CD14-positive monocyte (primary cell): ENCODE data around the gene SGMS1. TPM values are rescaled to one million over a fixed set of nuclear protein-coding genes. Genes with fewer than 3 reads are reported as not detected.
"Not testable (repeated sequence)": the region's sequence is repeated elsewhere in the genome, so short reads cannot be mapped to it uniquely, and the experiment has no call there.

ENCODE experiments used
- DNase-seq, 3 donors: peaks; one replicate each; pipeline ENCODE4 v3.0.0-alpha.2; 2011 to 2022
- H2AFZ ChIP-seq: 2 replicates; pipeline ENCODE4 v1.6.0; 2012; ENCODE audit warnings: mild to moderate bottlenecking, low read depth, low read length, inconsistent platforms; ENCODE audit not compliant: insufficient read depth, poor library complexity, severe bottlenecking
- H3K27ac ChIP-seq, 2 donors: 1 replicate in 1 of 2; 2 replicates in 1 of 2; pipeline ENCODE4 v1.5.1; 2012 to 2013; ENCODE audit warnings: low read length in 2 of 2, control low read depth in 1 of 2, inconsistent platforms in 1 of 2, low read depth in 1 of 2, mild to moderate bottlenecking in 1 of 2
- H3K27me3 ChIP-seq, 2 donors: one replicate each; pipeline versions ENCODE4 v1.6.0 to v1.6.1; 2011 to 2013; ENCODE audit warnings: low read length in 2 of 2; ENCODE audit not compliant: control insufficient read depth in 2 of 2, insufficient read depth in 2 of 2
- H3K36me3 ChIP-seq, 2 donors: replicated peaks in 1 of 2; 1 replicate in 1 of 2; 2 replicates in 1 of 2; pipeline versions ENCODE4 v1.5.1 to v1.6.1; 2012 to 2013; ENCODE audit warnings: low read length in 2 of 2, control low read depth in 1 of 2, inconsistent platforms in 1 of 2, mild to moderate bottlenecking in 1 of 2; ENCODE audit not compliant: insufficient read depth in 2 of 2, control insufficient read depth in 1 of 2
- H3K4me1 ChIP-seq, 2 donors: 1 replicate in 1 of 2; 2 replicates in 1 of 2; pipeline versions ENCODE4 v1.5.1 to v1.6.1; 2012 to 2013; ENCODE audit warnings: low read length in 2 of 2, control low read depth in 1 of 2, inconsistent platforms in 1 of 2, mild to moderate bottlenecking in 1 of 2, moderate library complexity in 1 of 2; ENCODE audit not compliant: insufficient read depth in 2 of 2, control insufficient read depth in 1 of 2
- H3K4me2 ChIP-seq: replicated peaks from 2 replicates; pipeline ENCODE3; 2012; ENCODE audit warnings: low read length, moderate library complexity, mild to moderate bottlenecking; ENCODE audit not compliant: poor library complexity, severe bottlenecking; ENCODE audit errors: extremely low read depth
- H3K4me3 ChIP-seq, 3 experiments: fragments of 200-600 bp in 1 of 3; sonication (generic) in 1 of 3; replicated peaks in 1 of 3; 1 replicate in 2 of 3; 2 replicates in 1 of 3; pipeline ENCODE4 v1.5.1; 2011 to 2013; ENCODE audit warnings: low read length in 3 of 3, mild to moderate bottlenecking in 3 of 3, control low read depth in 2 of 3, low read depth in 2 of 3, inconsistent platforms in 1 of 3, moderate library complexity in 1 of 3
- H3K79me2 ChIP-seq: 2 replicates; pipeline ENCODE4 v1.6.0; 2012; ENCODE audit warnings: mild to moderate bottlenecking, control low read depth, inconsistent platforms, low read length, moderate library complexity; ENCODE audit not compliant: insufficient read depth
- H3K9ac ChIP-seq: 2 replicates; pipeline ENCODE4 v1.6.0; 2017; ENCODE audit warnings: low read length, mild to moderate bottlenecking; ENCODE audit not compliant: insufficient read depth, poor library complexity, severe bottlenecking
- H3K9me3 ChIP-seq, 2 donors: replicated peaks in 1 of 2; 1 replicate in 1 of 2; 2 replicates in 1 of 2; pipeline versions ENCODE4 v1.5.1 to v1.6.1; 2012 to 2013; ENCODE audit warnings: low read length in 2 of 2, control low read depth in 1 of 2; ENCODE audit not compliant: control insufficient read depth in 1 of 2, insufficient read depth in 1 of 2
- H4K20me1 ChIP-seq: 2 replicates; pipeline ENCODE4 v1.6.0; 2012; ENCODE audit warnings: mild to moderate bottlenecking, low read length, control low read depth, moderate library complexity; ENCODE audit not compliant: insufficient read depth
- H3K27ac Mint-ChIP-seq, 7 donors: one replicate each; pipeline ENCODE4 v1.8.0; 2020; ENCODE audit warnings: mild to moderate bottlenecking in 7 of 7, mixed read lengths in 7 of 7, moderate library complexity in 6 of 7, inconsistent platforms in 2 of 7
- H3K27me3 Mint-ChIP-seq, 3 donors: one replicate each; pipeline ENCODE4 v1.8.0; 2021 to 2022; ENCODE audit warnings: low read depth in 3 of 3, mild to moderate bottlenecking in 3 of 3, mixed read lengths in 3 of 3, moderate library complexity in 3 of 3, inconsistent platforms in 1 of 3
- H3K36me3 Mint-ChIP-seq, 2 donors: one replicate each; pipeline ENCODE4 v1.8.0; 2020; ENCODE audit warnings: mixed read lengths in 2 of 2, inconsistent platforms in 1 of 2, mild to moderate bottlenecking in 1 of 2
- H3K4me1 Mint-ChIP-seq: one replicate; pipeline ENCODE4 v1.8.0; 2020; ENCODE audit warnings: mild to moderate bottlenecking, mixed read lengths
- H3K4me3 Mint-ChIP-seq, 2 donors: one replicate each; pipeline ENCODE4 v1.8.0; 2020; ENCODE audit warnings: mild to moderate bottlenecking in 2 of 2, mixed read lengths in 2 of 2, moderate library complexity in 1 of 2
- H3K9me3 Mint-ChIP-seq, 7 donors: one replicate each; pipeline ENCODE4 v1.8.0; 2020 to 2022; ENCODE audit warnings: mixed read lengths in 7 of 7, mild to moderate bottlenecking in 6 of 7, moderate library complexity in 6 of 7, inconsistent platforms in 2 of 7
- CTCF ChIP-seq: fragments of 200-600 bp; IDR thresholded peaks from one replicate; pipeline ENCODE4 v1.8.0; 2022; ENCODE audit warnings: antibody characterized with exemption, mild to moderate bottlenecking
- WGBS: methylation state at CpG from one replicate; pipeline ENCODE4 v1.1.5; 2013; ENCODE audit warnings: missing lambda C conversion rate; ENCODE audit not compliant: insufficient coverage; 5-methylcytosine and 5-hydroxymethylcytosine counted together
- intact Hi-C, 2 donors: fragments of 100-400 bp; cut with micrococcal nuclease; formaldehyde crosslinking; loops; one replicate each; pipeline versions ENCODE4 v1.15.0 to v1.15.1; 2023
- polyA plus RNA-seq, 3 donors: library from polyadenylated mRNA; depleted of rRNA in 1 of 3; unstranded in 2 of 3; stranded (reverse) in 1 of 3; fragments of 300-500 nt in 2 of 3; fragments of >200 nt in 1 of 3; fragmentation: Illumina TruSeq in 2 of 3; gene quantifications; 1 replicate in 2 of 3; 2 replicates in 1 of 3; pipeline ENCODE4 v1.2.3, GENCODE V29; 2012 to 2021

Gene SGMS1
- polyA plus RNA-seq, 3 donors: 19.5 to 20.6 (median 20.4) TPM

- no CpG with 5 or more reads among the region's 1 CpG for WGBS
- H3K79me2 ChIP-seq: no peaks in the 10 kb centered on the region
- intact Hi-C loops: no loop called here
- TF ChIP-seq CTCF: no peak
- no peak overlapping the region for H3K4me3 ChIP-seq
- H3K27me3 ChIP-seq: no peaks in the 10 kb centered on the region
- Mint-ChIP-seq H3K27ac (no peak overlapping the region), H3K27me3 (peaks cover 0 to 1% (median 0%) of the 10 kb centered on the region in 3 donors), H3K36me3 (peaks cover 7 to 8% of the 10 kb centered on the region in 2 donors), H3K9me3 (no peaks in the 10 kb centered on the region), H3K4me1 (peaks cover 8% of the 10 kb centered on the region), H3K4me3 (no peak overlapping the region)
- no peak for DNase-seq
- H3K27ac ChIP-seq: no peak overlapping the region
- no peaks in the 10 kb centered on the region for H3K9me3 ChIP-seq
- H2AFZ ChIP-seq: no peak overlapping the region
- no peaks in the 10 kb centered on the region for H3K4me1 ChIP-seq
- no peak overlapping the region for H3K4me2 ChIP-seq
- H3K36me3 ChIP-seq: no peaks in the 10 kb centered on the region
- H3K9ac ChIP-seq: no peak overlapping the region
- H4K20me1 ChIP-seq: peaks cover 11% of the 10 kb centered on the region
Observed at GRCh38 chr10:50504389-50504788, 119.4 kb downstream of the SGMS1 start.

- TF ChIP-seq CTCF: no peak
- Histone ChIP-seq H3K36me3 (no peaks in the 10 kb centered on the region), H3K27ac (no peak overlapping the region), H3K9me3 (no peaks in the 10 kb centered on the region), H4K20me1 (peaks cover 11% of the 10 kb centered on the region), H3K79me2 (no peaks in the 10 kb centered on the region), H3K4me2 (no peak overlapping the region), H3K27me3 (no peaks in the 10 kb centered on the region), H2AFZ (no peak overlapping the region), H3K4me1 (no peaks in the 10 kb centered on the region), H3K9ac (no peak overlapping the region), H3K4me3 (no peak overlapping the region)
- H3K27me3 Mint-ChIP-seq: peaks cover 0 to 1% (median 0%) of the 10 kb centered on the region in 3 donors
- H3K4me3 Mint-ChIP-seq: no peak overlapping the region
- DNase-seq: no peak
- H3K4me1 Mint-ChIP-seq: peaks cover 8% of the 10 kb centered on the region
- peaks cover 7% of the 10 kb centered on the region in 2 donors for H3K36me3 Mint-ChIP-seq
- intact Hi-C loops: no loop called here
- H3K9me3 Mint-ChIP-seq: no peaks in the 10 kb centered on the region
- 91% methylated on average over 7 of the region's 10 CpGs for WGBS
- H3K27ac Mint-ChIP-seq: no peak overlapping the region
Observed at GRCh38 chr10:50503661-50504320, 120.0 kb downstream of the SGMS1 start.

GRCh38 chr10:50503156-50503555, 120.6 kb downstream of the SGMS1 start:
- H3K4me1 Mint-ChIP-seq, H3K9me3 ChIP-seq, H3K27ac ChIP-seq, H3K36me3 Mint-ChIP-seq, DNase-seq, H3K4me1 ChIP-seq, H3K4me2 ChIP-seq, H3K9me3 Mint-ChIP-seq, H3K4me3 ChIP-seq, H3K27me3 ChIP-seq, H3K9ac ChIP-seq, H3K27me3 Mint-ChIP-seq, intact Hi-C loops, H3K27ac Mint-ChIP-seq, H3K36me3 ChIP-seq, H3K79me2 ChIP-seq, H2AFZ ChIP-seq, H3K4me3 Mint-ChIP-seq: not testable (repeated sequence)
- WGBS: 89% methylated on average over 4 of the region's 4 CpGs
- peaks cover 11% of the 10 kb centered on the region for H4K20me1 ChIP-seq
